Measurements from ENCODE around the gene ZMYM5. TPM values are rescaled to one million over a fixed set of nuclear protein-coding genes. Genes with fewer than 3 reads are reported as not detected.

ZMYM5 gene
- total and polyA plus RNA-seq, 2 of the 13 experiments (the other 11 are each of a cell fraction or from before 2014, with no cell fraction given): 7.8 to 9.4 TPM

DNA sequence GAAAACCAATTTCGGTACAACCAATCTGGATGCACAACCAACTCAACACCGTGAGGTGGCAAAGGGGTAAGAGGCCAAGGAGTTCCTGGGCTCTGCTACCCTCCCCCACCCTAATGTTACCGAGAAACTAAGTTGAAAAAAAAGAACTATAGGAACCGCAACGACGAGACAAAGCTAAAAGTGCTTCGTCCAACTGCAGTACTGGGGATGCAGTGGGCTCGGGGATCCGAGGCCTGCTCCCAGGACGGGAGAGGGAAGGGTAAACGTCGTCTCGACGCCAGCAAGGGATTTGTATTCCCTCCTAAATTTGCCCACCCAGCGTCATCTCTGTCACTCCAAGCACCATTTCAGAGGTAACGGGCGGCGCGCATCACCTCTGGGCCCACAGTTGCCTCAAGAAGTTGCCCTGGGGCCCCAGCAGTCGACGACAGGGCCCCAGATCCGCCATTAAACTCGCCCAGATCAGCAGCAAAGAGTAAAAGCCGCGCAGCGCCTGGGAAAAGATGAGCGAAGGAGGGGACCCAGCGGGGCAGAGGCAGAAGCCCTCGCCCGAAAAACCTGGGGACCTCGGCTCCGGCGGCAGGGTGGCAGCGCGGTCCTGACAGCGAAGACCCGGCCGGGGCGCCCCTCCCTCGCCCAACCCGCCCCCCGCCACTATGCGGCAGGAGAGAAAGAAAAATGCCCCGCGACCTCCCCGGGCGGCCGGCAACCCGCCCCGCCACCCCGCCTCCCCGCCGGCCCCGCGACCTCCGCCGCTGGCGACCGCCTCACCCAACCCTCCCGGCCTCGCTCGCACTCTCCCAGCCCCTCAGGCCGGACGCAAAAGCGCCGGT lies 752 bp downstream of the ZMYM5 start (continued):
- TF ChIP-seq POGK (CRISPR knock-in tag; conservative IDR thresholded peaks at IDR 0.05) (peak; percentile 24; the same call in 1 of the 2 replicates), PHF8 (CRISPR knock-in tag; IDR thresholded peaks at IDR 0.05) (peak; percentile 67), CSRNP1 (CRISPR knock-in tag; IDR thresholded peaks at IDR 0.05) (0 out of 2 replicates have a peak, but pooled peaks have one; percentile 9), ZNF605 (CRISPR knock-in tag; IDR thresholded peaks at IDR 0.05) (peak; percentile 24; the same call in 1 of the 2 replicates), ZNF17 (CRISPR knock-in tag; IDR thresholded peaks at IDR 0.05) (no peak), ZNF235 (CRISPR knock-in tag; IDR thresholded peaks at IDR 0.05; ENCODE audit: borderline replicate concordance) (peak; percentile 78; the same call in 1 of the 2 replicates), SIN3B (IDR thresholded peaks at IDR 0.05; ENCODE audit: low read length) (no peak), ZNF256 (CRISPR knock-in tag; conservative IDR thresholded peaks at IDR 0.05) (0 out of 2 replicates have a peak, but pooled peaks have one; percentile 30), ZNF281 (CRISPR knock-in tag; IDR thresholded peaks at IDR 0.05; ENCODE audit: borderline replicate concordance) (peak; percentile 29; the same call in 1 of the 2 replicates), HOXA3 (CRISPR knock-in tag; IDR thresholded peaks at IDR 0.05) (0 out of 2 replicates have a peak, but pooled peaks have one; percentile 22), ZNF674 (CRISPR knock-in tag; IDR thresholded peaks at IDR 0.05; ENCODE audit: low read depth) (0 out of 2 replicates have a peak, but pooled peaks have one; percentile 10), ZMYM4 (CRISPR knock-in tag; IDR thresholded peaks at IDR 0.05) (0 out of 2 replicates have a peak, but pooled peaks have one; percentile 26), KDM5B (CRISPR knock-in tag; IDR thresholded peaks at IDR 0.05; ENCODE audit: borderline replicate concordance) (peak; percentile 74; the same call in 1 of the 2 replicates), FOXC1 (CRISPR knock-in tag; IDR thresholded peaks at IDR 0.05; ENCODE audit: borderline replicate concordance) (peak; percentile 69; the same call in 1 of the 2 replicates), ARNTL (CRISPR knock-in tag; IDR thresholded peaks at IDR 0.05) (no peak), SNAI1 (CRISPR knock-in tag; IDR thresholded peaks at IDR 0.05; ENCODE audit: borderline replicate concordance) (0 out of 2 replicates have a peak, but pooled peaks have one; percentile 70), PAX8 (CRISPR knock-in tag; IDR thresholded peaks at IDR 0.05; ENCODE audit: borderline replicate concordance) (0 out of 2 replicates have a peak, but pooled peaks have one; percentile 65)
- TF ChIP-seq, protein P1, sequence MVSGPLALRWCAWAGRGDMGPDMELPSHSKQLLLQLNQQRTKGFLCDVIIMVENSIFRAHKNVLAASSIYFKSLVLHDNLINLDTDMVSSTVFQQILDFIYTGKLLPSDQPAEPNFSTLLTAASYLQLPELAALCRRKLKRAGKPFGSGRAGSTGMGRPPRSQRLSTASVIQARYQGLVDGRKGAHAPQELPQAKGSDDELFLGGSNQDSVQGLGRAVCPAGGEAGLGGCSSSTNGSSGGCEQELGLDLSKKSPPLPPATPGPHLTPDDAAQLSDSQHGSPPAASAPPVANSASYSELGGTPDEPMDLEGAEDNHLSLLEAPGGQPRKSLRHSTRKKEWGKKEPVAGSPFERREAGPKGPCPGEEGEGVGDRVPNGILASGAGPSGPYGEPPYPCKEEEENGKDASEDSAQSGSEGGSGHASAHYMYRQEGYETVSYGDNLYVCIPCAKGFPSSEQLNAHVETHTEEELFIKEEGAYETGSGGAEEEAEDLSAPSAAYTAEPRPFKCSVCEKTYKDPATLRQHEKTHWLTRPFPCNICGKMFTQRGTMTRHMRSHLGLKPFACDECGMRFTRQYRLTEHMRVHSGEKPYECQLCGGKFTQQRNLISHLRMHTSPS (CRISPR knock-in tag; IDR thresholded peaks at IDR 0.05; ENCODE audit: low read depth): no peak
- TF ChIP-seq, protein P2, sequence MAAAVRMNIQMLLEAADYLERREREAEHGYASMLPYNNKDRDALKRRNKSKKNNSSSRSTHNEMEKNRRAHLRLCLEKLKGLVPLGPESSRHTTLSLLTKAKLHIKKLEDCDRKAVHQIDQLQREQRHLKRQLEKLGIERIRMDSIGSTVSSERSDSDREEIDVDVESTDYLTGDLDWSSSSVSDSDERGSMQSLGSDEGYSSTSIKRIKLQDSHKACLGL (CRISPR knock-in tag; IDR thresholded peaks at IDR 0.05): peak; percentile 62; the same call in 1 of the 2 replicates

All from HepG2 (cell line).